PC-3 (cell line): Measurements from ENCODE around the gene MED12L.

Experiments
- EZH2 ChIP-seq: fragments of 300-600 bp; sonication (generic); IDR thresholded peaks from one replicate; pipeline ENCODE4 v1.6.1; 2017; ENCODE audit warnings: antibody characterized with exemption, mild to moderate bottlenecking, low read length; ENCODE audit not compliant: unreplicated experiment
- TF ChIP-seq, protein P1 (sequence below): fragments of 300-600 bp; sonication (generic); conservative IDR thresholded peaks from 2 replicates; pipeline ENCODE4 v1.5.1; 2017; ENCODE audit warnings: antibody characterized with exemption, low read depth, mild to moderate bottlenecking, low read length

DNA sequence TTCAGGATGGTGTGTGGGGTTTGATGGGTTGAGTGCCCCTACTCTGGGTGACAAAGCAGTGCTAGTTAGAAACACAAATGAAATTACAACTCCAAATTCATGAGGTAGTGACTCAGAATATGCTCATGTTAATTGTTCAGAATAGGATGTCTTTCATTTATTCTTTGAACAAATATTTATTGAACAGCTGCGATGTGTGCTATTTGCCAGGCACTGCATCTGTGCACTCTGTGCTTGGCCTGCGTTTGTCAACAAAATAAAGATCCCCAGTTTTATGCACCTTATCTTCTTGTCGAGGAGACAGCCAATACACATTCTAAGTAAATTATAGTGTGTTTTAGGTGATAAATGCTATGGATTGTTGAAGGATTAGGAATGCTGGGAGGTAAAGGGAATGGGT, 27.3 kb downstream of the MED12L start:
- TF ChIP-seq EZH2, result no peak
- TF ChIP-seq, protein P1, sequence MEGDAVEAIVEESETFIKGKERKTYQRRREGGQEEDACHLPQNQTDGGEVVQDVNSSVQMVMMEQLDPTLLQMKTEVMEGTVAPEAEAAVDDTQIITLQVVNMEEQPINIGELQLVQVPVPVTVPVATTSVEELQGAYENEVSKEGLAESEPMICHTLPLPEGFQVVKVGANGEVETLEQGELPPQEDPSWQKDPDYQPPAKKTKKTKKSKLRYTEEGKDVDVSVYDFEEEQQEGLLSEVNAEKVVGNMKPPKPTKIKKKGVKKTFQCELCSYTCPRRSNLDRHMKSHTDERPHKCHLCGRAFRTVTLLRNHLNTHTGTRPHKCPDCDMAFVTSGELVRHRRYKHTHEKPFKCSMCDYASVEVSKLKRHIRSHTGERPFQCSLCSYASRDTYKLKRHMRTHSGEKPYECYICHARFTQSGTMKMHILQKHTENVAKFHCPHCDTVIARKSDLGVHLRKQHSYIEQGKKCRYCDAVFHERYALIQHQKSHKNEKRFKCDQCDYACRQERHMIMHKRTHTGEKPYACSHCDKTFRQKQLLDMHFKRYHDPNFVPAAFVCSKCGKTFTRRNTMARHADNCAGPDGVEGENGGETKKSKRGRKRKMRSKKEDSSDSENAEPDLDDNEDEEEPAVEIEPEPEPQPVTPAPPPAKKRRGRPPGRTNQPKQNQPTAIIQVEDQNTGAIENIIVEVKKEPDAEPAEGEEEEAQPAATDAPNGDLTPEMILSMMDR, result no peak
